ENCODE measurements around the gene KIAA1549.

The KIAA1549 gene

DNA sequence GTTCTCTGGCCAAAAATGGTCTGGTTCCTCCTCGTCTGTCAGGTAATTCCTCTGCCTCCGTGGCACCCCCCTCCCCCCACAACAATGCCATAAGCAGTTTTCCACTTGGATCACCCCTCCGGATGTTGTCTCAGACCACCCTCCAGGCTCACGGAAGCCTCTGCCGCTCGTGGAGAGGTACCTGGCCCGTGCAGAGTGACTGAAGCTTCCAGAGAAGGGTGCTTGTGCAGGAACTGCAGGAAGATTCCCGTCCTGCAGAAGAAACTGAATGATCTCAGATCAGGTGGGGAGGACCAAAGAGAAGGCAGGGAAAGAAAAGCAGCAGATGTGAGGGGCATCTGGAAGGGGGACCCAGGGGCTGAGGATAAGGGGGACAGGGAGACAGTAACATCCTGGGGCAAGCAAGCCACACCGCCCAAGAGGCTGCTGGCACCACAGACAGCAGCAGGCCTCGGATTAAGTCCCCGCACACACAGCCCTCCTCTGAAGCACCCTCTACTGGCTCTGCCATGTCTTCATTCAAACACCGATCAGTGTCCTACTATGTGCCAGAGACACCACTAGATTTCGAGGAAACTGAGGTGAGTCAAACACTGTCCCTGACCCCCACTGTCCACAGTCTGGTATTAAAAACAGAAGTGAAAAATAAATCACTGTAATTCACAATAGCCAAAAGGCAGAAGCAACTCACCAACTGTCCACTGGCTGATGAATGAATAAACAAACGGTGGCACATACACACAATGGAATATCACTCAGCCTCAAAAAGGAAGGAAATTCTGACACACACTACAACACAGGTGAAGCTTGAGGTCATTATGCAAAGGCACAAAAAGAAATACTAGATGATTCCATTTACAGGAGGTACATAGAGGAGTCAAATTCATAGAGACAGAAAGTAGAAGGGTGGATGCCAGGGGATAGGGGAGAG, 26.4 kb downstream of the KIAA1549 start:
- no peaks in the 10 kb centered on the region for H3K36me3 ChIP-seq (ENCODE audit: insufficient read depth, low read length)
- H3K9ac ChIP-seq (ENCODE audit: insufficient read length): no peak overlapping the region
- H3K4me3 ChIP-seq: no peak overlapping the region
- H3K27ac ChIP-seq: no peak overlapping the region
- DNase-seq (ENCODE audit: low read depth, low spot score): no peak
- TF ChIP-seq FOXP2 (optimal IDR thresholded peaks at IDR 0.05; ENCODE audit: control extremely low read depth, extremely low read length, insufficient read depth): no peak
- no peak for TF ChIP-seq POLR2AphosphoS5 (IDR thresholded peaks at IDR 0.05; ENCODE audit: borderline replicate concordance, low read depth, low read length)
- TF ChIP-seq EZH2 (IDR thresholded peaks at IDR 0.05): no peak
- no peaks in the 10 kb centered on the region for H3K9me3 ChIP-seq (ENCODE audit: low read depth, low read length)

- Histone ChIP-seq H3K4me3 (no peak overlapping the region), H3K36me3 (ENCODE audit: insufficient read depth, low read length) (no peaks in the 10 kb centered on the region), H3K9ac (ENCODE audit: insufficient read length) (no peak overlapping the region), H3K9me3 (ENCODE audit: low read depth, low read length) (no peaks in the 10 kb centered on the region), H3K27ac (no peak overlapping the region)
- no peak for DNase-seq (ENCODE audit: low read depth, low spot score)
- TF ChIP-seq EZH2 (IDR thresholded peaks at IDR 0.05) (no peak), FOXP2 (optimal IDR thresholded peaks at IDR 0.05; ENCODE audit: control extremely low read depth, extremely low read length, insufficient read depth) (no peak), POLR2AphosphoS5 (IDR thresholded peaks at IDR 0.05; ENCODE audit: borderline replicate concordance, low read depth, low read length) (no peak)
Observed at GRCh38 chr7:138952791-138953190, 28.4 kb downstream of the KIAA1549 start.

- no peak for DNase-seq (ENCODE audit: low read depth, low spot score)
- H3K36me3 ChIP-seq (ENCODE audit: insufficient read depth, low read length): no peaks in the 10 kb centered on the region
- H3K9me3 ChIP-seq (ENCODE audit: low read depth, low read length): no peaks in the 10 kb centered on the region
- H3K4me3 ChIP-seq: no peak overlapping the region
- TF ChIP-seq EZH2 (IDR thresholded peaks at IDR 0.05) (no peak), FOXP2 (optimal IDR thresholded peaks at IDR 0.05; ENCODE audit: control extremely low read depth, extremely low read length, insufficient read depth) (no peak)
- no peak overlapping the region for H3K27ac ChIP-seq
- H3K9ac ChIP-seq (ENCODE audit: insufficient read length): no peak overlapping the region
Observed at GRCh38 chr7:138951953-138952352, 29.2 kb downstream of the KIAA1549 start.

- Histone ChIP-seq H3K9me3 (ENCODE audit: low read depth, low read length) (no peaks in the 10 kb centered on the region), H3K4me3 (no peak overlapping the region), H3K36me3 (ENCODE audit: insufficient read depth, low read length) (no peaks in the 10 kb centered on the region), H3K9ac (ENCODE audit: insufficient read length) (no peak overlapping the region), H3K27ac (no peak overlapping the region)
- DNase-seq (ENCODE audit: low read depth, low spot score): no peak
- no peak for TF ChIP-seq FOXP2 (optimal IDR thresholded peaks at IDR 0.05; ENCODE audit: control extremely low read depth, extremely low read length, insufficient read depth)
- no peak for TF ChIP-seq EZH2 (IDR thresholded peaks at IDR 0.05)
- TF ChIP-seq POLR2AphosphoS5 (IDR thresholded peaks at IDR 0.05; ENCODE audit: borderline replicate concordance, low read depth, low read length): no peak
Observed at GRCh38 chr7:138949421-138950088, 31.6 kb downstream of the KIAA1549 start.

GRCh38 chr7:138948403-138948802, 32.8 kb downstream of the KIAA1549 start:
- no peak overlapping the region for H3K27ac ChIP-seq
- H3K36me3 ChIP-seq (ENCODE audit: insufficient read depth, low read length): no peaks in the 10 kb centered on the region
- H3K9ac ChIP-seq (ENCODE audit: insufficient read length): no peak overlapping the region
- no peaks in the 10 kb centered on the region for H3K9me3 ChIP-seq (ENCODE audit: low read depth, low read length)
- no peak for DNase-seq (ENCODE audit: low read depth, low spot score)
- TF ChIP-seq POLR2AphosphoS5 (IDR thresholded peaks at IDR 0.05; ENCODE audit: borderline replicate concordance, low read depth, low read length) (no peak), EZH2 (IDR thresholded peaks at IDR 0.05) (no peak), FOXP2 (optimal IDR thresholded peaks at IDR 0.05; ENCODE audit: control extremely low read depth, extremely low read length, insufficient read depth) (no peak)
- H3K4me3 ChIP-seq: no peak overlapping the region

DNA sequence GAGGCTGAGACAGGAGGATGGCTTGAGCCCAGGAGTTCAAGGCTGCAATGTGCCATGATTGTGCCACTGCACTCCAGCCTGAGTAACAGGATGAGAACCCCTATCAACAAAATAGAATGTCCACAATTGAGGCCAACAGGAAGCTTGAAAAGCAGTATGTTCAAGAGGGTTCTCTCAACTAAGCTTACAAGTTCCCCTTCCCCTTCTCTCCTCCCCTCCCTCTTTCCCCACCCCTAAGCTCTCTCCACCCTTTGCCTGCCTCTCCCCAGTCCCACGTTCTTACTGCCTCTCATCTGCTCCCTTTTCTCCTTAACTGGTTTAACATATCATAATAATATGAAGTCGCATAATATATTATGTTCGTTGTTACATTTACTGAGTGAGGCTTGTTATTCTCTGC, 35.4 kb downstream of the KIAA1549 start:
- TF ChIP-seq POLR2AphosphoS5 (IDR thresholded peaks at IDR 0.05; ENCODE audit: borderline replicate concordance, low read depth, low read length): no peak
- TF ChIP-seq EZH2 (IDR thresholded peaks at IDR 0.05): no peak
- TF ChIP-seq FOXP2 (optimal IDR thresholded peaks at IDR 0.05; ENCODE audit: control extremely low read depth, extremely low read length, insufficient read depth): no peak
- DNase-seq (ENCODE audit: low read depth, low spot score): no peak

DNA sequence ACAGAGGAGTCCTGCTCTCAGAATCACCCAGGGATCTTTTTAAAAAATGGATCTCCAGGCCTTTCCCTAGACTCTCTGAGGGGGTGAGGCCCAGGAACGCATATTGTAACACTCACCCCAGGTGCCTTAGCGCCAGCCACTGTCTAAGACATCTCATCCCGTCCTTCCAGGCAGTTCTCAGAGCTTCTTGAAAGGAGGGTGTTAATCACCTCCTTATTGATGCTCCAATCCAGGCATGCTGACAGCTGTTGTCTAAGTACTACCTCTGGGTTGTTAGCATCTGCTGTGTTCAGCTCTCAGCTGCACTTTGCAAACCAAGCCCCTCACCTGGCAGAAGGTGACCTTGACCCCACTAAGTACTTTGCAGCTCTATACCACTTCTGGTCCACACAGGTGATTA, 36.0 kb downstream of the KIAA1549 start:
- no peak for TF ChIP-seq EZH2 (IDR thresholded peaks at IDR 0.05)
- TF ChIP-seq POLR2AphosphoS5 (IDR thresholded peaks at IDR 0.05; ENCODE audit: borderline replicate concordance, low read depth, low read length): no peak
- TF ChIP-seq FOXP2 (optimal IDR thresholded peaks at IDR 0.05; ENCODE audit: control extremely low read depth, extremely low read length, insufficient read depth): no peak
- no peak overlapping the region for H3K27ac ChIP-seq
- H3K9ac ChIP-seq (ENCODE audit: insufficient read length): no peak overlapping the region
- no peak overlapping the region for H3K4me3 ChIP-seq
- no peaks in the 10 kb centered on the region for H3K36me3 ChIP-seq (ENCODE audit: insufficient read depth, low read length)
- no peaks in the 10 kb centered on the region for H3K9me3 ChIP-seq (ENCODE audit: low read depth, low read length)
- no peak for DNase-seq (ENCODE audit: low read depth, low spot score)

More for the DNA sequence above, 35.4 kb downstream of the KIAA1549 start:
- Histone ChIP-seq H3K4me3 (no peak overlapping the region), H3K9ac (ENCODE audit: insufficient read length) (no peak overlapping the region), H3K36me3 (ENCODE audit: insufficient read depth, low read length) (no peaks in the 10 kb centered on the region), H3K9me3 (ENCODE audit: low read depth, low read length) (no peaks in the 10 kb centered on the region), H3K27ac (no peak overlapping the region)

DNA sequence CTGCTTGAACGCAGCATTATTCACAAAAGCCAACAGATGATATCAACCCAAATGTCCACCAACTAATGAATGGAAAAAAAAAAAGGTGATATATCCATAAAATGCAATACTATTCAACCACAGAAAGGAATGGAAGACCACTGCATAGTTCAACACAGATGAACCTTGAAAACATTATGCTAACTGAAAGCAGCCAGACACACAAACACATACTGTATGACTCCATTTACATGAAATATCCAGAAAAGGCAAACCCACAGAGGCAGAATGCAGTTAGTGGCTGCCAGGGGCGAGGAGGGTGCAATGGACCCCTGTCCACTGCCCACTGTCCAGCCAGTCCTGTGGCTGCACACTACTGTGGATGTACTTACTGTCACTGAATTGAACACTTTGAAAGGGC, 36.6 kb downstream of the KIAA1549 start:
- no peak overlapping the region for H3K27ac ChIP-seq
- no peaks in the 10 kb centered on the region for H3K9me3 ChIP-seq (ENCODE audit: low read depth, low read length)
- DNase-seq (ENCODE audit: low read depth, low spot score): no peak
- H3K4me3 ChIP-seq: no peak overlapping the region
- no peak for TF ChIP-seq EZH2 (IDR thresholded peaks at IDR 0.05)
- TF ChIP-seq POLR2AphosphoS5 (IDR thresholded peaks at IDR 0.05; ENCODE audit: borderline replicate concordance, low read depth, low read length): no peak
- TF ChIP-seq FOXP2 (optimal IDR thresholded peaks at IDR 0.05; ENCODE audit: control extremely low read depth, extremely low read length, insufficient read depth): no peak
- no peak overlapping the region for H3K9ac ChIP-seq (ENCODE audit: insufficient read length)
- no peaks in the 10 kb centered on the region for H3K36me3 ChIP-seq (ENCODE audit: insufficient read depth, low read length)
